ENCODE measurements around the gene MZB1. TPM values are rescaled to one million over a fixed set of nuclear protein-coding genes. Genes with fewer than 3 reads are reported as not detected.
"Not testable (repeated sequence)": the region's sequence is repeated elsewhere in the genome, so short reads cannot be mapped to it uniquely, and the experiment has no call there.

MZB1 gene
- total RNA-seq, 2 donors from 2014 or later: 39.9 to 55.2 TPM

- ATAC-seq (replicated peaks): no peak
- Mint-ChIP-seq H3K27ac (peak overlapping the region; percentile 99), H3K4me1 (peaks cover 37% of the 10 kb centered on the region), H3K4me3 (peak overlapping the region; percentile 86), H3K27me3 (no peaks in the 10 kb centered on the region), H3K36me3 (ENCODE audit: low read depth) (peaks cover 92% of the 10 kb centered on the region), H3K9me3 (no peaks in the 10 kb centered on the region)
Observed at GRCh38 chr5:139415869-139416268, 26.2 kb upstream of the MZB1 start.

GRCh38 chr5:139415221-139415861, 25.6 kb upstream of the MZB1 start:
- peaks cover 37% of the 10 kb centered on the region for H3K4me1 Mint-ChIP-seq
- ATAC-seq (replicated peaks): peak; percentile 77
- H3K9me3 Mint-ChIP-seq: no peaks in the 10 kb centered on the region
- peak overlapping the region; percentile 86 for H3K4me3 Mint-ChIP-seq
- H3K36me3 Mint-ChIP-seq (ENCODE audit: low read depth): peaks cover 87% of the 10 kb centered on the region
- peak overlapping the region; percentile 99 for H3K27ac Mint-ChIP-seq
- no peaks in the 10 kb centered on the region for H3K27me3 Mint-ChIP-seq

GRCh38 chr5:139414581-139415130, 24.9 kb upstream of the MZB1 start:
- peak overlapping the region; percentile 99 for H3K27ac Mint-ChIP-seq
- H3K36me3 Mint-ChIP-seq (ENCODE audit: low read depth): peaks cover 80% of the 10 kb centered on the region
- no peaks in the 10 kb centered on the region for H3K9me3 Mint-ChIP-seq
- H3K4me1 Mint-ChIP-seq: peaks cover 37% of the 10 kb centered on the region
- no peaks in the 10 kb centered on the region for H3K27me3 Mint-ChIP-seq
- peak; percentile 57 for ATAC-seq (replicated peaks)
- peak overlapping the region; percentile 86 for H3K4me3 Mint-ChIP-seq

GRCh38 chr5:139413963-139414362, 24.2 kb upstream of the MZB1 start:
- Mint-ChIP-seq H3K36me3 (ENCODE audit: low read depth) (peaks cover 73% of the 10 kb centered on the region), H3K27me3 (no peaks in the 10 kb centered on the region), H3K4me1 (peaks cover 37% of the 10 kb centered on the region), H3K9me3 (no peaks in the 10 kb centered on the region), H3K4me3 (peak overlapping the region; percentile 86), H3K27ac (peak overlapping the region; percentile 99)
- peak; percentile 65 for ATAC-seq (replicated peaks)

- Mint-ChIP-seq H3K36me3 (ENCODE audit: low read depth) (peaks cover 65% of the 10 kb centered on the region), H3K9me3 (no peaks in the 10 kb centered on the region), H3K4me3 (peak overlapping the region; percentile 86), H3K27me3 (no peaks in the 10 kb centered on the region), H3K27ac (peak overlapping the region; percentile 99), H3K4me1 (peaks cover 37% of the 10 kb centered on the region)
- no peak for ATAC-seq (replicated peaks)
Observed at GRCh38 chr5:139413153-139413552, 23.4 kb upstream of the MZB1 start.

- Mint-ChIP-seq H3K27me3 (no peaks in the 10 kb centered on the region), H3K9me3 (no peaks in the 10 kb centered on the region), H3K4me3 (no peak overlapping the region), H3K36me3 (ENCODE audit: low read depth) (peaks cover 46% of the 10 kb centered on the region), H3K4me1 (peaks cover 40% of the 10 kb centered on the region), H3K27ac (no peak overlapping the region)
- ATAC-seq (replicated peaks): no peak
Observed at GRCh38 chr5:139410993-139411828, 21.5 kb upstream of the MZB1 start.

GRCh38 chr5:139410121-139410992, 20.6 kb upstream of the MZB1 start:
- Mint-ChIP-seq H3K27ac (no peak overlapping the region), H3K9me3 (no peaks in the 10 kb centered on the region), H3K4me1 (peaks cover 31% of the 10 kb centered on the region), H3K36me3 (ENCODE audit: low read depth) (peaks cover 37% of the 10 kb centered on the region), H3K4me3 (no peak overlapping the region), H3K27me3 (no peaks in the 10 kb centered on the region)
- ATAC-seq (replicated peaks): no peak

GRCh38 chr5:139409116-139409515, 19.4 kb upstream of the MZB1 start:
- H3K27ac Mint-ChIP-seq; H3K9me3 Mint-ChIP-seq; ATAC-seq (replicated peaks); H3K27me3 Mint-ChIP-seq; H3K4me3 Mint-ChIP-seq: not testable (repeated sequence)
- Mint-ChIP-seq H3K4me1 (peaks cover 27% of the 10 kb centered on the region), H3K36me3 (ENCODE audit: low read depth) (peaks cover 25% of the 10 kb centered on the region)

GRCh38 chr5:139408191-139408590, 18.5 kb upstream of the MZB1 start:
- H3K27me3 Mint-ChIP-seq: no peaks in the 10 kb centered on the region
- no peaks in the 10 kb centered on the region for H3K9me3 Mint-ChIP-seq
- H3K27ac Mint-ChIP-seq: no peak overlapping the region
- peaks cover 26% of the 10 kb centered on the region for H3K4me1 Mint-ChIP-seq
- peaks cover 16% of the 10 kb centered on the region for H3K36me3 Mint-ChIP-seq (ENCODE audit: low read depth)
- no peak overlapping the region for H3K4me3 Mint-ChIP-seq
- no peak for ATAC-seq (replicated peaks)

- Mint-ChIP-seq H3K27me3 (no peaks in the 10 kb centered on the region), H3K4me3 (no peak overlapping the region), H3K27ac (no peak overlapping the region), H3K36me3 (ENCODE audit: low read depth) (peaks cover 9% of the 10 kb centered on the region), H3K9me3 (no peaks in the 10 kb centered on the region), H3K4me1 (peaks cover 27% of the 10 kb centered on the region)
- ATAC-seq (replicated peaks): no peak
Observed at GRCh38 chr5:139407517-139407916, 17.8 kb upstream of the MZB1 start.

- Mint-ChIP-seq H3K27ac (no peak overlapping the region), H3K4me3 (no peak overlapping the region), H3K4me1 (peaks cover 28% of the 10 kb centered on the region), H3K36me3 (ENCODE audit: low read depth) (peaks cover 3% of the 10 kb centered on the region), H3K27me3 (no peaks in the 10 kb centered on the region), H3K9me3 (no peaks in the 10 kb centered on the region)
- ATAC-seq (replicated peaks): no peak
Observed at GRCh38 chr5:139406963-139407362, 17.2 kb upstream of the MZB1 start.

GRCh38 chr5:139404484-139404840, 14.7 kb upstream of the MZB1 start:
- ATAC-seq (replicated peaks): no peak
- H3K4me3 Mint-ChIP-seq: peak overlapping the region; percentile 87
- peaks cover 31% of the 10 kb centered on the region for H3K4me1 Mint-ChIP-seq
- H3K9me3 Mint-ChIP-seq: no peaks in the 10 kb centered on the region
- H3K27ac Mint-ChIP-seq: peak overlapping the region; percentile 96
- no peaks in the 10 kb centered on the region for H3K27me3 Mint-ChIP-seq
- peaks cover 3% of the 10 kb centered on the region for H3K36me3 Mint-ChIP-seq (ENCODE audit: low read depth)

GRCh38 chr5:139403787-139404483, 14.2 kb upstream of the MZB1 start, which contains the start of gene SPATA24:
TSS of gene SPATA24 (minus strand) at chr5:139404089. CDS start at chr5:139404060, 29 bp downstream.
- H3K9me3 Mint-ChIP-seq: no peaks in the 10 kb centered on the region
- H3K36me3 Mint-ChIP-seq (ENCODE audit: low read depth): peaks cover 9% of the 10 kb centered on the region
- peak within 1 kb of the TSS; percentile 87 for H3K4me3 Mint-ChIP-seq
- peaks cover 36% of the 10 kb centered on the region for H3K4me1 Mint-ChIP-seq
- peak; percentile 95 for ATAC-seq (replicated peaks)
- H3K27ac Mint-ChIP-seq: peak within 1 kb of the TSS; percentile 96
- no peaks in the 10 kb centered on the region for H3K27me3 Mint-ChIP-seq

- H3K27me3 Mint-ChIP-seq: no peaks in the 10 kb centered on the region
- H3K4me3 Mint-ChIP-seq: peak overlapping the region; percentile 87
- ATAC-seq (replicated peaks): no peak
- no peaks in the 10 kb centered on the region for H3K9me3 Mint-ChIP-seq
- H3K27ac Mint-ChIP-seq: peak overlapping the region; percentile 96
- peaks cover 36% of the 10 kb centered on the region for H3K4me1 Mint-ChIP-seq
- peaks cover 9% of the 10 kb centered on the region for H3K36me3 Mint-ChIP-seq (ENCODE audit: low read depth)
Observed at GRCh38 chr5:139403418-139403786, 13.7 kb upstream of the MZB1 start.
